ENCODE measurements around the gene GLOD4. TPM values are rescaled to one million over a fixed set of nuclear protein-coding genes. Genes with fewer than 3 reads are reported as not detected.
"Not testable (repeated sequence)": the region's sequence is repeated elsewhere in the genome, so short reads cannot be mapped to it uniquely, and the experiment has no call there.

GLOD4 gene
- total and polyA plus RNA-seq, 9 donors, result 46.8 to 79.4 (median 69.9) TPM

DNA sequence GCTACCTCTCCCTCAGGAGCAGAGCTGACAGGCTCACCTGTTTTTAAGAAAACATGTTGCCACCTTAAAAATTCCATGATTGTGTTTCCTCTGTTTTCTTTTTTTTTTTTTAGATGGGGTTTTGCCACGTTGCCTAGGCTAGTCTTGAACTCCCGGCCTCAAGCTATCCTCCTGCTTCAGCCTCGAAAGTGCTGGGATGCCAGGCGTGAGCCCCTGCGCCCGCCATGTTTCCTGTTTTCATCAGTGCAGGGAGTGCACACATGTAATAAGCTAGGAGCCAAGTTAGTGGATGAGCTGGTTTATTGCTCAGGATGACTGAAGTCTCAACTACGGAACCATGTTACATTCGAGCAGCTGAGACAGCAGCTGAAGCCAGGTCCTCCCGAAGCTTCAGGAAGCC is 13.6 kb upstream of the GLOD4 start:
- Histone ChIP-seq H3K4me1 (ENCODE audit: control insufficient read depth, insufficient read depth, low read length) (peaks cover 21% of the 10 kb centered on the region), H3K27ac (ENCODE audit: low read length) (peak overlapping the region; percentile 88), H3K36me3 (ENCODE audit: control insufficient read depth, insufficient read depth, low read length) (peaks cover 61% of the 10 kb centered on the region), H3K4me3 (ENCODE audit: low read length) (no peak overlapping the region), H3K9me3 (replicated peaks; ENCODE audit: control insufficient read depth, low read depth, low read length) (no peaks in the 10 kb centered on the region), H3K27me3 (ENCODE audit: control insufficient read depth, insufficient read depth, low read length) (no peaks in the 10 kb centered on the region)
- no peak for DNase-seq
- 86% methylated on average over 4 of the region's 9 CpGs for WGBS (ENCODE audit: insufficient coverage)

DNA sequence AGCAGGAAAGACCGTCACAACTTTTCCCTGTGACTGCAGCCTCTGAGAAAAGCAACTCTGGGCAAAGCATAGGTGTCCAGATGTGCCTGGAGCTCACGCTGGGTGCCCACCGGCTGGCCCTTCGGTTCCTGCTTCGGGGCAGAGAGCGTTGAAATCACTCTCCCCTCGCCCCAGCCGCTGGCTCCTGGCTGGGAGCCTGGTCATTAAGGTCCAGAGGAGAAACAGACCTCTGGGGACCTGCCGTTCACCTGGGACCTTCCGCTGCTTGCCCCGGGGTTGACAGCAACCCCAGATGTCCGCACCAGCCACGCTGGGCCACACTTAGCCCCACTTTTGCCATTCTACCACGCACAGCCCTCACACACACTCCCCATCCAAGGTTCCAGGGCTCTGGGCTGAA is 13.2 kb upstream of the GLOD4 start:
- Histone ChIP-seq H3K27me3 (ENCODE audit: control insufficient read depth, insufficient read depth, low read length) (no peaks in the 10 kb centered on the region), H3K4me3 (ENCODE audit: low read length) (peak overlapping the region; percentile 19), H3K4me1 (ENCODE audit: control insufficient read depth, insufficient read depth, low read length) (peaks cover 21% of the 10 kb centered on the region), H3K9me3 (replicated peaks; ENCODE audit: control insufficient read depth, low read depth, low read length) (no peaks in the 10 kb centered on the region), H3K36me3 (ENCODE audit: control insufficient read depth, insufficient read depth, low read length) (peaks cover 57% of the 10 kb centered on the region), H3K27ac (ENCODE audit: low read length) (peak overlapping the region; percentile 88)
- 36% methylated on average over 12 of the region's 14 CpGs for WGBS (ENCODE audit: insufficient coverage)
- no peak for DNase-seq

DNA sequence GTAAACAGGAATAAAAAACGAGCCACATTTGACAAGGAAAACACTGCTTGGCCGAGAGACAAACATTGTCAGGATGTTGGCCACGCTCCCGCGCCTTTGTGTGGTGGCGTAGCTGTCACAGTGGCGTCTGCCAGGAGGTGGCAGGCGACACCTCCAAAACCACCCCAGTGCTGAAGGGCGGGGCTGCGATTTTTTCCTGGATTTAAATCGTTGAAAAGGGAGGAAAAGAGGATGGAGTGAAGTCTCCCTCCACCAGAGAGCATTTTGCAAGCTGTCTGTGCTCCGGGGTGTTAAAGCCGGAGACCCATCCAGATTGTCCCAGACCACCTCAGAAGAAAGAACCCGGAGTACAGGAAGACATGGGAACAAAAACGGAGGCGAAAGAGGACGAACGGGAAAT is 12.8 kb upstream of the GLOD4 start:
- WGBS (ENCODE audit: insufficient coverage), result 6% methylated on average over 9 of the region's 18 CpGs
- Histone ChIP-seq H3K27me3 (ENCODE audit: control insufficient read depth, insufficient read depth, low read length) (no peaks in the 10 kb centered on the region), H3K4me3 (ENCODE audit: low read length) (peak overlapping the region; percentile 19), H3K36me3 (ENCODE audit: control insufficient read depth, insufficient read depth, low read length) (peaks cover 56% of the 10 kb centered on the region), H3K27ac (ENCODE audit: low read length) (peak overlapping the region; percentile 88), H3K4me1 (ENCODE audit: control insufficient read depth, insufficient read depth, low read length) (peaks cover 21% of the 10 kb centered on the region), H3K9me3 (replicated peaks; ENCODE audit: control insufficient read depth, low read depth, low read length) (no peaks in the 10 kb centered on the region)
- peak; percentile 95 for DNase-seq

DNA sequence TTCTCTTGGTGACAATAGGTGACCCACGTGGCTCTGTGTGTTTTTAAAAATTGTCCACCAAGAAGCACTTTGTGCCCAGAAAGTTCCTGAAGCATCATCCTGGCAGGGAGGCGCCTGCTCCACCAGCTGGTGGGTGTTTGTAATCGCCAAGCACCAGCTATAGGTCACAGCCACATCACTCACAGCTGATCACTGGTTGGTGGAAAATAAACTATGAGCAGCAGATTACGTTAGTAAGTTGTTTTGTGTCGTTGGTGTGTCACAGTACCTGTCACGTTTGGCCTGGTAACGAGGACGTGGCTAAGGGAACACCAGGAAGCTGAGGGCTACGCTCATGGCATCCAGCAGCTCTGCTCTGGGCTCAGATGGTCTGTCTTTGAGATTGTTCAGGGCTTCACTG is 10.2 kb upstream of the GLOD4 start:
- no peak overlapping the region for H3K4me3 ChIP-seq (ENCODE audit: low read length)
- H3K9me3 ChIP-seq (replicated peaks; ENCODE audit: control insufficient read depth, low read depth, low read length), result no peaks in the 10 kb centered on the region
- no peak for DNase-seq
- H3K27me3 ChIP-seq (ENCODE audit: control insufficient read depth, insufficient read depth, low read length), result no peaks in the 10 kb centered on the region
- no peak overlapping the region for H3K27ac ChIP-seq (ENCODE audit: low read length)
- WGBS (ENCODE audit: insufficient coverage), result 81% methylated on average over 7 of the region's 9 CpGs
- H3K36me3 ChIP-seq (ENCODE audit: control insufficient read depth, insufficient read depth, low read length), result peaks cover 62% of the 10 kb centered on the region
- H3K4me1 ChIP-seq (ENCODE audit: control insufficient read depth, insufficient read depth, low read length), result peaks cover 20% of the 10 kb centered on the region

DNA sequence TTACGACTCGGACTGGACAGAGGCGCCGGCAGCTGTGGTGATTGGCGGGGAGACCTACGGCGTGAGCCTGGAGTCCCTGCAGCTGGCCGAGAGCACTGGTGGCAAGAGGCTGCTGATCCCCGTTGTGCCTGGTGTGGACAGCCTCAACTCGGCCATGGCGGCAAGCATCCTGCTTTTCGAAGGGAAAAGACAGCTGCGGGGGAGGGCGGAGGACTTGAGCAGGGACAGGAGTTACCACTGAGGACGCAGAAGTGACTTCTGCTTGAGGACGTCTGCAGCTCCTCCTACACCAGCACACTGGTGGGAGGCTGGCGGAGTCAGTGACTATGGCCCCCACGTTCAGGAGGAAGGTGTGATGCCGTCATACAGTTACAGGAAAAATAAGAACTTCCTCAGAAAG is 9.7 kb upstream of the GLOD4 start:
- DNase-seq, result no peak
- 87% methylated on average over 16 of the region's 19 CpGs for WGBS (ENCODE audit: insufficient coverage)
- H3K36me3 ChIP-seq (ENCODE audit: control insufficient read depth, insufficient read depth, low read length), result peaks cover 57% of the 10 kb centered on the region

DNA sequence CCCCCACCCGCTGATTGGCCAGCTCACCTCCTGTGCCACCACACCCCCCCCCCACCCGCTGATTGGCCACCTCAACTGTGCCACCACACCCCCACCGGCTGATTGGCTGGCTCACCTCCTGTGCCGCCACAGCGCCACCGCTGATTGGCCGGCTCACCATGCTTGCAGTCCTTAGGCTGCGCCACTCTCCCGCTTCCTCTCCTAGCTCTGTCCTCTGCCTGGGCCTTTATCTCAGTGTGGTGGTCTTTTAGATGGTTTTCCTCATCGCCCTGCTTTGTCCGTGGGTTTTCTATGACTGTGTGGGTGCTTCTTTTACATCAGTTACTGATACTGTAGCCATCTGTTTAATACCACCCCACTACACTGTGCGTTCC is 8.8 kb upstream of the GLOD4 start:
- Histone ChIP-seq H3K36me3 (ENCODE audit: control insufficient read depth, insufficient read depth, low read length) (peaks cover 51% of the 10 kb centered on the region), H3K4me1 (ENCODE audit: control insufficient read depth, insufficient read depth, low read length) (peaks cover 15% of the 10 kb centered on the region)
- H3K27me3 ChIP-seq (ENCODE audit: control insufficient read depth, insufficient read depth, low read length); H3K9me3 ChIP-seq (replicated peaks; ENCODE audit: control insufficient read depth, low read depth, low read length); H3K4me3 ChIP-seq (ENCODE audit: low read length); H3K27ac ChIP-seq (ENCODE audit: low read length); DNase-seq: not testable (repeated sequence)
- WGBS (ENCODE audit: insufficient coverage), result 54% methylated on average over 5 of the region's 12 CpGs

More for the DNA sequence above, 9.7 kb upstream of the GLOD4 start:
- H3K4me3 ChIP-seq (ENCODE audit: low read length), result no peak overlapping the region
- H3K27ac ChIP-seq (ENCODE audit: low read length), result no peak overlapping the region
- peaks cover 16% of the 10 kb centered on the region for H3K4me1 ChIP-seq (ENCODE audit: control insufficient read depth, insufficient read depth, low read length)
- H3K9me3 ChIP-seq (replicated peaks; ENCODE audit: control insufficient read depth, low read depth, low read length), result no peaks in the 10 kb centered on the region
- no peaks in the 10 kb centered on the region for H3K27me3 ChIP-seq (ENCODE audit: control insufficient read depth, insufficient read depth, low read length)

DNA sequence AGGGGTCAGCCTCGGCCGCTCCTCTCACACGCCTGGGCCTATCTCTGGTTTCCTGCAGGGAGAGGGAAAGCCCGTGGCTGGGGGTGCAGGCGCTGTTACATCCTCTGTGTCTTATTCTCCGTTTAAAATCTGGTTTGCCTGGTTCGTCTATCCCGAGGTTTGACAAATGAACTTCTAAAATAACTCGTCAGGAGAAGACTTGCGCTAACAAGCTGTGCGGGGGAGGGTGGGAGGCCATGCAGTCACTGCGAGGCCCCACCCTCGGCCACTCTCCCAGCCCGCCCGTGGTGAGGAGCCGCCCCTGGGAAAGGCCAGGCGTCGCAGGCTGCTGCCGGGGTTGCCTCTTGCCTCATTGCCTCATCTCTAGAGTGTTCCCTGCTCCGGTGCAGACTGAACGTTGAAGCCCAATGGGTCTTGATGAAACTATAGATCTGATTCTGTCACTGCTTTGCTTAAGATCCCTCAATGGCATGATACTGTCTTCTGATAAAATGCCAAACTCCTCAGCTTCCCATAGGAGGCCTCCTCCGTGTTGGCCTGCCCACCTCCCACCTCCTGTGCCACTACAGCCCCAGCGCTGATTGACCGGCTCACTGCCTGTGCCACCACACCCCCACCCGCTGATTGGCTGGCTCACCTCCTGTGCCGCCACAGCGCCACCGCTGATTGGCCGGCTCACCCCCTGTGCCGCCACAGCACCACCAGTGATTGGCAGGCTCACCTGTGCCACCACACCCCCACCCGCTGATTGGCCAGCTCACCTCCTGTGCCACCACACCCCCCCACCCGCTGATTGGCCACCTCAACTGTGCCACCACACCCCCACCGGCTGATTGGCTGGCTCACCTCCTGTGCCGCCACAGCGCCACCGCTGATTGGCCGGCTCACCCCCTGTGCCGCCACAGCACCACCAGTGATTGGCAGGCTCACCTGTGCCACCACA is 8.1 kb upstream of the GLOD4 start:
- not testable (repeated sequence) for H3K9me3 ChIP-seq (replicated peaks; ENCODE audit: control insufficient read depth, low read depth, low read length); H3K4me3 ChIP-seq (ENCODE audit: low read length); H3K27me3 ChIP-seq (ENCODE audit: control insufficient read depth, insufficient read depth, low read length); H3K27ac ChIP-seq (ENCODE audit: low read length); H3K4me1 ChIP-seq (ENCODE audit: control insufficient read depth, insufficient read depth, low read length); DNase-seq
- peaks cover 49% of the 10 kb centered on the region for H3K36me3 ChIP-seq (ENCODE audit: control insufficient read depth, insufficient read depth, low read length)
- WGBS (ENCODE audit: insufficient coverage), result 48% methylated on average over 23 of the region's 38 CpGs

DNA sequence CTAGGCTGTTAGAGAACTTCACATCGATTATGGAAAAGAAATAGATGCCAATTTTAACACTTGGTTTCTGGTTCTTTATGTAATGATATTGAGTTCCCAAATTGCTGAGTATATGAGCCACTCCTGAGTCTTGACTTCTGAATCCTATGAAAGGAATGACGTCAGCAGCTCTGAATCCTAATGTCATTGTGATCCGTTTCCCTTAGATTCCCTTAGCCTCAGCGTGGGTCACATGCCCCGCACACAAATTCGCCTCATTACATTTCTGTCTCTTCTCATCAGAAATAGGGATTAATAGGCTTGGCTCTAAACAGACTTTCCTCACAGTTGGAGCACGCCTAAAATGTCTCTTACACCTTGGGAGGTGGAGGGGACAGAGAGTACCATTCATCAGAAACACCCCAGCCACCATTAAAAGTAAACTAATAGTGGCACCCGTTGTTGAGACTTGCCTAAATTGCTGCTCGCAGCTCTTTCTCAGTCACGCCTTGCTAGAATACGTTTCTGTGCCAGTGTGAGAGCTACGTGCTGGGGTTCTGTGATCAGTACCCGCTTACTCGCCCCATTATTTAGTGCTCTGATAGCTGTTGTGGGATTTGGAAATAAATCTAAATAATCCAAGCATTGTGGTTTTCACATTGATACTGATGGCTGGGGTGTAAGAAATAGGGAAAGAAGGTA is 7.2 kb upstream of the GLOD4 start:
- WGBS (ENCODE audit: insufficient coverage), result 87% methylated on average over 9 of the region's 14 CpGs
- Histone ChIP-seq H3K27me3 (ENCODE audit: control insufficient read depth, insufficient read depth, low read length) (no peaks in the 10 kb centered on the region), H3K4me1 (ENCODE audit: control insufficient read depth, insufficient read depth, low read length) (no peaks in the 10 kb centered on the region), H3K4me3 (ENCODE audit: low read length) (no peak overlapping the region), H3K27ac (ENCODE audit: low read length) (no peak overlapping the region), H3K36me3 (ENCODE audit: control insufficient read depth, insufficient read depth, low read length) (peaks cover 53% of the 10 kb centered on the region), H3K9me3 (replicated peaks; ENCODE audit: control insufficient read depth, low read depth, low read length) (no peaks in the 10 kb centered on the region)
- DNase-seq, result no peak

DNA sequence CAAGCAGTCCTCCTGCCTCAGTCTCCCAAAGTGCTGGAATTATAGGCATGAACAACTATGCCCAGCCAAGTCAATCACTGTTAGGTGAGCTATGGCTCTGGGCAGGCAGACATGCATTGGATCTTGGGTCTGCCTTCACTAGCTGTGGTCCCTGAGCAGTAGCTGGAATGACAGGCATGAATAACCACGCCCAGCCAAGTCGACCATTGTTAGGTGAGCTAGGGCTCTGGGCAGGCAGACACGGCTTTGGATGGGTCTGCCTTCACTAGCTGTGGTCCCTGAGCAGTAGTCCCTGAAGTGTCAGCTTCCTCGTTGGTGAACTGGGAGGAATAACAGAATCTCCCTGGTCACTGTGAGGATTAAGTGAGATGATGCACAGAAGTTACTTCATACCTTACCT is 6.5 kb upstream of the GLOD4 start:
- Histone ChIP-seq H3K9me3 (replicated peaks; ENCODE audit: control insufficient read depth, low read depth, low read length) (no peaks in the 10 kb centered on the region), H3K27me3 (ENCODE audit: control insufficient read depth, insufficient read depth, low read length) (no peaks in the 10 kb centered on the region), H3K27ac (ENCODE audit: low read length) (no peak overlapping the region), H3K4me3 (ENCODE audit: low read length) (no peak overlapping the region), H3K36me3 (ENCODE audit: control insufficient read depth, insufficient read depth, low read length) (peaks cover 55% of the 10 kb centered on the region), H3K4me1 (ENCODE audit: control insufficient read depth, insufficient read depth, low read length) (no peaks in the 10 kb centered on the region)
- whole genome bisulfite sequencing (ENCODE audit: insufficient coverage), result 79% methylated on average over 3 of the region's 4 CpGs
- no peak for DNase-seq

DNA sequence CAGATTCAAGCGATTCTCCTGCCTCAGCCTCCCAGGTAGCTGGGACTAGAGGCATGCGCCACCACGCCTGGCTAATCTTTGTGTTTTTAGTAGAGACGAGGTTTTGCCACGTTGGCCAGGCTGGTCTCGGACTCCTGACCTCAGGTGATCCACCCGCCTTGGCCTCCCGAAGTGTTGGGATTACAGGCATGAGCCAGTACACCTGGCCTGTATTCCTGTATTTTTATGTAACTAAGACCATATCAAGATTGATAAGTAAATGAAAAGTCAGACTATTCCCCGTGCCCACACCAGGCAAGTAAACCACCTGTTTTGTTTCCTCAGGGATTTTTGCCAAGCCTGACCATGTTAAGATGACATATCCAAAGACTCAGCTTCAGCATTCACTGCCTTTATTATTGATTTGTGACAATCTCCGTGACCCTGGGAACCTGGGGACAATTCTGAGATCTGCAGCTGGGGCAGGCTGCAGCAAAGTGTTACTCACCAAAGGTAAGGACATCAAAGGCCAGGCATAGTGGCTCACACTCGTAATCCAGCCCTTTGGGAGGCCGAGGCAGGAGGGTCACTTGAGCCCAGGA is 5.7 kb upstream of the GLOD4 start:
- H3K9me3 ChIP-seq (replicated peaks; ENCODE audit: control insufficient read depth, low read depth, low read length), result no peaks in the 10 kb centered on the region
- whole genome bisulfite sequencing (ENCODE audit: insufficient coverage), result 100% methylated on average over 4 of the region's 12 CpGs
- no peaks in the 10 kb centered on the region for H3K27me3 ChIP-seq (ENCODE audit: control insufficient read depth, insufficient read depth, low read length)
- H3K27ac ChIP-seq (ENCODE audit: low read length), result no peak overlapping the region
- DNase-seq, result no peak
- H3K4me1 ChIP-seq (ENCODE audit: control insufficient read depth, insufficient read depth, low read length), result peaks cover 6% of the 10 kb centered on the region
- no peak overlapping the region for H3K4me3 ChIP-seq (ENCODE audit: low read length)
- H3K36me3 ChIP-seq (ENCODE audit: control insufficient read depth, insufficient read depth, low read length), result peaks cover 51% of the 10 kb centered on the region
